Neural cell (in vitro differentiated cells): ENCODE measurements around the gene ATG2A. TPM values are rescaled to one million over a fixed set of nuclear protein-coding genes. Genes with fewer than 3 reads are reported as not detected.

ENCODE experiments used
- H2AFZ ChIP-seq: fragments of 200-600, 300-800 bp; sonication (generic), shearing (Covaris generic); 2 replicates; pipeline ENCODE4 v1.6.0; 2014; ENCODE audit warnings: low read depth, mild to moderate bottlenecking, antibody characterized with exemption, low read length, moderate library complexity
- H3F3A ChIP-seq: fragments of 200-600 bp; shearing (Covaris generic); 2 replicates; pipeline ENCODE4 v1.6.1; 2016; ENCODE audit warnings: mild to moderate bottlenecking, moderate library complexity, mixed read lengths, antibody characterized with exemption, low read length; ENCODE audit not compliant: insufficient read depth, poor library complexity, severe bottlenecking
- H3K27ac ChIP-seq: fragments of 200-600, 300-800 bp; sonication (generic), shearing (Covaris generic); 2 replicates; pipeline ENCODE4 v1.5.1; 2014; ENCODE audit warnings: mild to moderate bottlenecking, low read length, moderate library complexity
- H3K27me3 ChIP-seq: fragments of 300-800, 200-600 bp; sonication (generic), shearing (Covaris generic); 2 replicates; pipeline ENCODE4 v1.6.0; 2014; ENCODE audit warnings: mild to moderate bottlenecking, low read depth, low read length, moderate library complexity; ENCODE audit not compliant: insufficient read depth
- H3K36me3 ChIP-seq: fragments of 300-800, 200-600 bp; sonication (generic), shearing (Covaris generic); 2 replicates; pipeline ENCODE4 v1.5.1; 2014; ENCODE audit warnings: mild to moderate bottlenecking, antibody characterized with exemption, low read length, moderate library complexity; ENCODE audit not compliant: insufficient read depth
- H3K4me2 ChIP-seq: fragments of 300-800, 200-600 bp; sonication (generic), shearing (Covaris generic); 2 replicates; pipeline ENCODE4 v1.6.0; 2014; ENCODE audit warnings: mild to moderate bottlenecking, low read length
- H3K4me3 ChIP-seq: fragments of 300-800, 200-600 bp; sonication (generic), shearing (Covaris generic); 2 replicates; pipeline ENCODE4 v1.5.1; 2014; ENCODE audit warnings: mild to moderate bottlenecking, low read length, moderate library complexity
- H3K79me2 ChIP-seq: fragments of 200-600 bp; shearing (Covaris generic); replicated peaks from 2 replicates; pipeline ENCODE4 v1.6.0; 2014; ENCODE audit warnings: mild to moderate bottlenecking, low read length, moderate library complexity; ENCODE audit not compliant: insufficient read depth
- H3K9ac ChIP-seq: fragments of 300-800, 200-600 bp; sonication (generic), shearing (Covaris generic); 2 replicates; pipeline ENCODE4 v1.6.1; 2016; ENCODE audit warnings: mild to moderate bottlenecking, low read length, mixed read lengths
- H3K9me2 ChIP-seq: fragments of 200-600 bp; shearing (Covaris generic); 2 replicates; pipeline ENCODE4 v1.6.1; 2016; ENCODE audit warnings: mild to moderate bottlenecking, low read length, mixed read lengths; ENCODE audit not compliant: insufficient read depth
- H3K9me3 ChIP-seq: fragments of 200-600, 300-800 bp; sonication (generic), shearing (Covaris generic); 2 replicates; pipeline ENCODE4 v1.6.1; 2016; ENCODE audit warnings: mild to moderate bottlenecking, mixed run types, low read length, moderate library complexity, mixed read lengths
- H4K20me1 ChIP-seq: fragments of 200-600 bp; shearing (Covaris generic); 2 replicates; pipeline ENCODE4 v1.6.1; 2016; ENCODE audit warnings: mild to moderate bottlenecking, mixed run types; ENCODE audit not compliant: insufficient read depth
- EP300 ChIP-seq: fragments of 450-650 bp; conservative IDR thresholded peaks from 2 replicates; pipeline ENCODE4 v1.6.1; 2014; ENCODE audit warnings: antibody characterized with exemption, mild to moderate bottlenecking, moderate library complexity; ENCODE audit not compliant: poor library complexity, severe bottlenecking
- EZH2 ChIP-seq: fragments of 200-600, 300-800 bp; shearing (Covaris generic), sonication (generic); IDR thresholded peaks from 2 replicates; pipeline ENCODE4 v1.6.1; 2014; ENCODE audit warnings: antibody characterized with exemption, low read length, borderline replicate concordance, mild to moderate bottlenecking; ENCODE audit not compliant: insufficient read depth, poor library complexity, severe bottlenecking
- MXI1 ChIP-seq: fragments of 450-650 bp; conservative IDR thresholded peaks from 2 replicates; pipeline ENCODE4 v1.6.1; 2014; ENCODE audit warnings: antibody characterized with exemption, mild to moderate bottlenecking; ENCODE audit not compliant: poor library complexity, severe bottlenecking
- POLR2AphosphoS5 ChIP-seq: IDR thresholded peaks from 2 replicates; pipeline ENCODE4 v1.6.1; 2012
- RAD21 ChIP-seq: fragments of 450-650 bp; conservative IDR thresholded peaks from 2 replicates; pipeline ENCODE4 v1.6.1; 2014; ENCODE audit warnings: antibody characterized with exemption, mild to moderate bottlenecking, moderate library complexity
- SMC3 ChIP-seq: fragments of 450-650 bp; conservative IDR thresholded peaks from 2 replicates; pipeline ENCODE4 v1.6.1; 2014; ENCODE audit warnings: antibody characterized with exemption, mild to moderate bottlenecking, moderate library complexity; ENCODE audit not compliant: poor library complexity
- TAF1 ChIP-seq: IDR thresholded peaks from 2 replicates; pipeline ENCODE4 v1.6.1; 2012; ENCODE audit warnings: low read depth
- polyA plus RNA-seq: library from polyadenylated mRNA; depleted of rRNA; stranded (reverse); fragments of >200 nt; gene quantifications from 2 replicates; pipeline ENCODE4 v1.2.3, GENCODE V29; 2014
- TF ChIP-seq, protein P1 (sequence below): fragments of 450-650 bp; IDR thresholded peaks from 2 replicates; pipeline ENCODE4 v1.5.1; 2014; ENCODE audit warnings: antibody characterized with exemption, mild to moderate bottlenecking, moderate library complexity; ENCODE audit not compliant: poor library complexity, severe bottlenecking
- TF ChIP-seq, protein P2 (sequence below): IDR thresholded peaks from 2 replicates; pipeline ENCODE4 v1.6.1; 2012; ENCODE audit warnings: borderline replicate concordance

Gene ATG2A
- polyA plus RNA-seq, 1 donor from 2014 or later = 7.5 TPM

DNA sequence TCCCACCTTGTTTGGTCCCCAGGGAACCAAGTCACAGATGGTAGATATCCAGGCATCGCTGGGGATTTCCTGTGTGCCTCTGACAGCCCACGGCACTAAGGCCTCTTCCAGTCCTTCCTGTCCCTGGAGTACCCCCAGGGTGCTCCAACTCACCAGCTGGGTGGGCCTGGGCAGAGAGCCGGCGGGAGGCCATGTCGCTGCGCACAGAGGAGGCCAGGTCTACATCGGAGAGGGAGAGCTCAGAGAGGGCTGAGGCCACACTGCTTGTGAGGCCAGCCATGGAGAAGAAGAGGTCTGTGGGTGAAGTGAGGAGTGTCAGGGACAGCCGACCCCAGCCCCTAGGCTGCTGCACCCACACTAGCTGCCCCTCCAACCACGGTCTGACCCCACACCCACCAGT, 5.3 kb downstream of the ATG2A start:
- H3K9me3 ChIP-seq = no peaks in the 10 kb centered on the region
- no peak overlapping the region for H3K9ac ChIP-seq
- H3K36me3 ChIP-seq = no peaks in the 10 kb centered on the region
- no peaks in the 10 kb centered on the region for H3F3A ChIP-seq
- no peak overlapping the region for H2AFZ ChIP-seq
- no peak overlapping the region for H3K27ac ChIP-seq
- H3K27me3 ChIP-seq = no peaks in the 10 kb centered on the region
- no peaks in the 10 kb centered on the region for H3K9me2 ChIP-seq
- H3K79me2 ChIP-seq = peaks cover 7% of the 10 kb centered on the region
- no peak overlapping the region for H3K4me3 ChIP-seq
- no peak for TF ChIP-seq MXI1
- TF ChIP-seq TAF1 = no peak
- TF ChIP-seq SMC3 = no peak
- TF ChIP-seq POLR2AphosphoS5 = no peak
- TF ChIP-seq RAD21 = no peak
- TF ChIP-seq, protein P1, sequence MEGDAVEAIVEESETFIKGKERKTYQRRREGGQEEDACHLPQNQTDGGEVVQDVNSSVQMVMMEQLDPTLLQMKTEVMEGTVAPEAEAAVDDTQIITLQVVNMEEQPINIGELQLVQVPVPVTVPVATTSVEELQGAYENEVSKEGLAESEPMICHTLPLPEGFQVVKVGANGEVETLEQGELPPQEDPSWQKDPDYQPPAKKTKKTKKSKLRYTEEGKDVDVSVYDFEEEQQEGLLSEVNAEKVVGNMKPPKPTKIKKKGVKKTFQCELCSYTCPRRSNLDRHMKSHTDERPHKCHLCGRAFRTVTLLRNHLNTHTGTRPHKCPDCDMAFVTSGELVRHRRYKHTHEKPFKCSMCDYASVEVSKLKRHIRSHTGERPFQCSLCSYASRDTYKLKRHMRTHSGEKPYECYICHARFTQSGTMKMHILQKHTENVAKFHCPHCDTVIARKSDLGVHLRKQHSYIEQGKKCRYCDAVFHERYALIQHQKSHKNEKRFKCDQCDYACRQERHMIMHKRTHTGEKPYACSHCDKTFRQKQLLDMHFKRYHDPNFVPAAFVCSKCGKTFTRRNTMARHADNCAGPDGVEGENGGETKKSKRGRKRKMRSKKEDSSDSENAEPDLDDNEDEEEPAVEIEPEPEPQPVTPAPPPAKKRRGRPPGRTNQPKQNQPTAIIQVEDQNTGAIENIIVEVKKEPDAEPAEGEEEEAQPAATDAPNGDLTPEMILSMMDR = no peak
- TF ChIP-seq EP300 = no peak
- TF ChIP-seq, protein P2, sequence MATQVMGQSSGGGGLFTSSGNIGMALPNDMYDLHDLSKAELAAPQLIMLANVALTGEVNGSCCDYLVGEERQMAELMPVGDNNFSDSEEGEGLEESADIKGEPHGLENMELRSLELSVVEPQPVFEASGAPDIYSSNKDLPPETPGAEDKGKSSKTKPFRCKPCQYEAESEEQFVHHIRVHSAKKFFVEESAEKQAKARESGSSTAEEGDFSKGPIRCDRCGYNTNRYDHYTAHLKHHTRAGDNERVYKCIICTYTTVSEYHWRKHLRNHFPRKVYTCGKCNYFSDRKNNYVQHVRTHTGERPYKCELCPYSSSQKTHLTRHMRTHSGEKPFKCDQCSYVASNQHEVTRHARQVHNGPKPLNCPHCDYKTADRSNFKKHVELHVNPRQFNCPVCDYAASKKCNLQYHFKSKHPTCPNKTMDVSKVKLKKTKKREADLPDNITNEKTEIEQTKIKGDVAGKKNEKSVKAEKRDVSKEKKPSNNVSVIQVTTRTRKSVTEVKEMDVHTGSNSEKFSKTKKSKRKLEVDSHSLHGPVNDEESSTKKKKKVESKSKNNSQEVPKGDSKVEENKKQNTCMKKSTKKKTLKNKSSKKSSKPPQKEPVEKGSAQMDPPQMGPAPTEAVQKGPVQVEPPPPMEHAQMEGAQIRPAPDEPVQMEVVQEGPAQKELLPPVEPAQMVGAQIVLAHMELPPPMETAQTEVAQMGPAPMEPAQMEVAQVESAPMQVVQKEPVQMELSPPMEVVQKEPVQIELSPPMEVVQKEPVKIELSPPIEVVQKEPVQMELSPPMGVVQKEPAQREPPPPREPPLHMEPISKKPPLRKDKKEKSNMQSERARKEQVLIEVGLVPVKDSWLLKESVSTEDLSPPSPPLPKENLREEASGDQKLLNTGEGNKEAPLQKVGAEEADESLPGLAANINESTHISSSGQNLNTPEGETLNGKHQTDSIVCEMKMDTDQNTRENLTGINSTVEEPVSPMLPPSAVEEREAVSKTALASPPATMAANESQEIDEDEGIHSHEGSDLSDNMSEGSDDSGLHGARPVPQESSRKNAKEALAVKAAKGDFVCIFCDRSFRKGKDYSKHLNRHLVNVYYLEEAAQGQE = no peak
- TF ChIP-seq EZH2 = no peak
- no peaks in the 10 kb centered on the region for H4K20me1 ChIP-seq
- H3K4me2 ChIP-seq = no peak overlapping the region

DNA sequence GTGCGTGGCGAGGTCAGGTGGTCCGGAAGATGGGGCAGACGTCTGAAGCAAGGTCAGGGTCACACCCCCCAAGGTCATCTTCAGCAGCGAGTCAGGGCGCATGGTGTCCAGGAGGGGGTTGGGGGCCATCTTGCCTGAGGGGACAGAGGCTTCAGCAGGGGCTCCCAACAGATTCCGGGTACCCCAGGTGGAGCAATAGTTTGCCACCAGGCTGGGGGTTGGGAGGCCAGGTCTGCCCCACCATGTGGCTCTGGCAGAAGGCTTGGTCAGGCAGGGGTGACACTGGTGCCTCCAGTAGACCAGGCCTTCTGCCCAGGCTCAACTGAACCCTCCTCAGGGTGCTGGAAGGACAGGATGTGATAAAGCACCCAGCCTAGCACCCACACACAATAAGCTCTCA, 5.9 kb downstream of the ATG2A start:
- no peak overlapping the region for H2AFZ ChIP-seq

More for the DNA sequence above, 5.9 kb downstream of the ATG2A start:
- Histone ChIP-seq H4K20me1 (no peaks in the 10 kb centered on the region), H3K9me2 (no peaks in the 10 kb centered on the region), H3K9me3 (no peaks in the 10 kb centered on the region), H3F3A (no peaks in the 10 kb centered on the region), H3K27ac (no peak overlapping the region), H3K79me2 (peaks cover 2% of the 10 kb centered on the region), H3K4me2 (no peak overlapping the region), H3K4me3 (no peak overlapping the region), H3K27me3 (no peaks in the 10 kb centered on the region), H3K36me3 (no peaks in the 10 kb centered on the region), H3K9ac (no peak overlapping the region)
- no peak for TF ChIP-seq MXI1
